PC-3 (cell line): Measurements from ENCODE around the gene CENPO. TPM values are rescaled to one million over a fixed set of nuclear protein-coding genes. Genes with fewer than 3 reads are reported as not detected.

Experiments
- ATAC-seq: fragments of 200-7000 bp; cut with Tn5 transposase; 2 replicates; pipeline ENCODE4 v1.9.1; 2020; ENCODE audit warnings: mild to moderate bottlenecking, moderate library complexity
- BruUV-seq: library from RNA; stranded (reverse); fragments of 400-500 nt; replicated peaks from 2 replicates; lab custom pipeline; 2021; lab: Mats Ljungman, UMichigan
- CTCF ChIA-PET: fragments of 300-600 bp; sonication (Branson Sonifier 250); formaldehyde crosslinking; loops from one replicate; lab custom pipeline; 2022; ENCODE audit warnings: antibody characterized with exemption; lab: Charles Lee
- POLR2A ChIA-PET: fragments of 300-600 bp; sonication (Branson Sonifier 250); formaldehyde crosslinking; loops from one replicate; lab custom pipeline; 2022; ENCODE audit warnings: antibody characterized with exemption; ENCODE audit not compliant: unreplicated experiment; lab: Charles Lee
- DNase-seq: peaks from one replicate; pipeline ENCODE4 v3.0.0-alpha.2; 2015
- H2AFZ ChIP-seq: fragments of 300-600 bp; sonication (generic); 2 replicates; pipeline ENCODE4 v1.6.0; 2016; ENCODE audit warnings: antibody characterized with exemption, low read length
- H3F3A ChIP-seq: fragments of 300-600 bp; sonication (generic); one replicate; pipeline ENCODE4 v1.6.0; 2017; ENCODE audit warnings: antibody characterized with exemption, low read length, control low read depth, mild to moderate bottlenecking; ENCODE audit not compliant: unreplicated experiment
- H3K27ac ChIP-seq: fragments of 300-600 bp; sonication (generic); 2 replicates; pipeline ENCODE4 v1.5.1; 2016; ENCODE audit warnings: mild to moderate bottlenecking, low read length
- H3K27me3 ChIP-seq: fragments of 300-600 bp; sonication (generic); 2 replicates; pipeline ENCODE4 v1.6.1; 2016; ENCODE audit warnings: low read length, mixed read lengths
- H3K36me3 ChIP-seq: fragments of 300-600 bp; sonication (generic); 2 replicates; pipeline ENCODE4 v1.6.1; 2016; ENCODE audit warnings: low read depth, mixed run types, low read length, mixed read lengths
- H3K4me1 ChIP-seq: fragments of 300-600 bp; sonication (generic); 2 replicates; pipeline ENCODE4 v1.5.1; 2016; ENCODE audit warnings: low read length; ENCODE audit not compliant: insufficient read depth
- H3K4me2 ChIP-seq: fragments of 300-600 bp; sonication (generic); 2 replicates; pipeline ENCODE4 v1.6.0; 2016; ENCODE audit warnings: low read length
- H3K4me3 ChIP-seq: fragments of 300-600 bp; sonication (generic); 2 replicates; pipeline ENCODE4 v1.5.1; 2016; ENCODE audit warnings: mild to moderate bottlenecking, low read length, mixed read lengths
- H3K79me2 ChIP-seq: fragments of 300-600 bp; sonication (generic); 2 replicates; pipeline ENCODE4 v1.6.1; 2017; ENCODE audit warnings: low read length, mixed read lengths
- H3K9ac ChIP-seq: fragments of 300-600 bp; sonication (generic); 2 replicates; pipeline ENCODE4 v1.6.0; 2016; ENCODE audit warnings: mild to moderate bottlenecking, low read length
- H3K9me2 ChIP-seq: fragments of 300-600 bp; sonication (generic); replicated peaks from 2 replicates; pipeline ENCODE4 v1.6.1; 2016; ENCODE audit warnings: mixed run types, low read length, mixed read lengths
- H3K9me3 ChIP-seq: fragments of 300-600 bp; sonication (generic); 2 replicates; pipeline ENCODE4 v1.6.1; 2016; ENCODE audit warnings: low read length, mixed read lengths
- H4K20me1 ChIP-seq: fragments of 300-600 bp; sonication (generic); 2 replicates; pipeline ENCODE4 v1.6.1; 2016; ENCODE audit warnings: low read length, mixed read lengths
- CTCF ChIP-seq: fragments of 300-600 bp; sonication (generic); conservative IDR thresholded peaks from 2 replicates; pipeline ENCODE4 v1.5.1; 2017; ENCODE audit warnings: antibody characterized with exemption, low read depth, mild to moderate bottlenecking, low read length
- EZH2 ChIP-seq: fragments of 300-600 bp; sonication (generic); IDR thresholded peaks from one replicate; pipeline ENCODE4 v1.6.1; 2017; ENCODE audit warnings: antibody characterized with exemption, mild to moderate bottlenecking, low read length; ENCODE audit not compliant: unreplicated experiment
- EZH2phosphoT487 ChIP-seq: fragments of 300-600 bp; sonication (generic); IDR thresholded peaks from 2 replicates; pipeline ENCODE4 v1.6.1; 2018; ENCODE audit warnings: mild to moderate bottlenecking, antibody characterized with exemption, low read length, borderline replicate concordance
- intact Hi-C: fragments of 100-400 bp; cut with micrococcal nuclease; formaldehyde crosslinking; loops from 2 replicates; pipeline ENCODE4 v1.9.0; 2023
- total RNA-seq: library from RNA; depleted of rRNA; stranded (reverse); fragments of >200 nt; gene quantifications from 2 replicates; pipeline ENCODE4 v1.2.3, GENCODE V29; 2014

CENPO gene
- total RNA-seq, 1 experiment from 2014 or later = 41.4 TPM

- Histone ChIP-seq H3K79me2 (peaks cover 36% of the 10 kb centered on the region), H3K9me2 (no peaks in the 10 kb centered on the region), H3K4me2 (no peak overlapping the region), H3K9me3 (no peaks in the 10 kb centered on the region), H2AFZ (no peak overlapping the region), H3K27ac (0 out of 2 replicates have a peak overlapping the region, but pooled peaks have one; percentile 2), H3K27me3 (no peaks in the 10 kb centered on the region), H3K4me3 (no peak overlapping the region), H3K4me1 (peaks cover 4% of the 10 kb centered on the region; the same call in 1 of the 2 replicates), H3K9ac (no peak overlapping the region), H4K20me1 (0 out of 2 replicates have a peak, but pooled peaks cover 4% of the 10 kb centered on the region), H3K36me3 (peaks cover 46% of the 10 kb centered on the region; the same call in 1 of the 2 replicates), H3F3A (no peaks in the 10 kb centered on the region)
- DNase-seq = no peak
- ChIA-PET POLR2A (no interaction called here), CTCF (no interaction called here)
- no TSS peak for BruUV-seq
- ATAC-seq = no peak
- no peak for TF ChIP-seq EZH2
- intact Hi-C loops = no loop called here
Observed at GRCh38 chr2:24816404-24816803, 23.2 kb downstream of the CENPO start.

GRCh38 chr2:24816884-24817283 lies 23.7 kb downstream of the CENPO start:
- peak; percentile 78 for ATAC-seq
- Histone ChIP-seq H4K20me1 (0 out of 2 replicates have a peak, but pooled peaks cover 4% of the 10 kb centered on the region), H3K9ac (no peak overlapping the region), H3K9me3 (no peaks in the 10 kb centered on the region), H3K27me3 (no peaks in the 10 kb centered on the region), H3K4me3 (no peak overlapping the region), H3K9me2 (no peaks in the 10 kb centered on the region), H3K27ac (0 out of 2 replicates have a peak overlapping the region, but pooled peaks have one; percentile 2), H3F3A (no peaks in the 10 kb centered on the region), H3K4me2 (no peak overlapping the region), H3K4me1 (peaks cover under 1% of the 10 kb centered on the region; the same call in 1 of the 2 replicates), H3K79me2 (peaks cover 33% of the 10 kb centered on the region), H2AFZ (no peak overlapping the region), H3K36me3 (peaks cover 48% of the 10 kb centered on the region; the same call in 1 of the 2 replicates)
- intact Hi-C loops = no loop called here
- ChIA-PET POLR2A (no interaction called here), CTCF (no interaction called here)
- DNase-seq = peak; percentile 44
- no TSS peak for BruUV-seq
- TF ChIP-seq EZH2phosphoT487 (no peak), CTCF (no peak)

- no peak for TF ChIP-seq EZH2phosphoT487
- TF ChIP-seq CTCF = no peak
- no peak for TF ChIP-seq EZH2
- Histone ChIP-seq H3K4me1 (no peaks in the 10 kb centered on the region), H3K9me2 (no peaks in the 10 kb centered on the region), H2AFZ (no peak overlapping the region), H3K4me2 (no peak overlapping the region), H3K4me3 (no peak overlapping the region), H3K9me3 (no peaks in the 10 kb centered on the region), H3K9ac (no peak overlapping the region), H3K27ac (no peak overlapping the region), H3F3A (no peaks in the 10 kb centered on the region), H3K79me2 (peaks cover 14% of the 10 kb centered on the region), H3K27me3 (no peaks in the 10 kb centered on the region), H3K36me3 (peaks cover 51% of the 10 kb centered on the region), H4K20me1 (0 out of 2 replicates have a peak, but pooled peaks cover 4% of the 10 kb centered on the region)
- intact Hi-C loops = no loop called here
- DNase-seq (no peak), ATAC-seq (no peak)
- ChIA-PET CTCF (no interaction called here), POLR2A (no interaction called here)
- no TSS peak for BruUV-seq
Observed at GRCh38 chr2:24818721-24819167, 25.5 kb downstream of the CENPO start.
